GDM1 (cell line): ENCODE results near the gene TPM1.

Experiments
- DNase-seq: peaks from one replicate; lab custom pipeline; 2025; lab: John Stamatoyannopoulos, UW

The TPM1 gene

DNA sequence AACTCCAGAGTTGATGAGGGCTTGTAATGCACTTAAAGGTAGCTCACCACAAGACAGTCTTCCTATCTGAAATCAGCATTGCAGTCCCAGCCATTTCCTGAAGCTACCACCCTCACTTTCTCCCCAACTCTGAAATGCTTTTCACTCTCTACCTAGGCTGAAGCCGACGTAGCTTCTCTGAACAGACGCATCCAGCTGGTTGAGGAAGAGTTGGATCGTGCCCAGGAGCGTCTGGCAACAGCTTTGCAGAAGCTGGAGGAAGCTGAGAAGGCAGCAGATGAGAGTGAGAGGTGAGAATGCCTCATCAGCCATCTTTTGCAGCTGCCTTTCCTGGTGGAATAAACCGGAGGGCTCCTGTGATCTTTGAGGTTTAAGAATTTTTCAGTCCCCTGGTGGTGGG lies 14.3 kb downstream of the TPM1 start:
- no peak for DNase-seq

DNA sequence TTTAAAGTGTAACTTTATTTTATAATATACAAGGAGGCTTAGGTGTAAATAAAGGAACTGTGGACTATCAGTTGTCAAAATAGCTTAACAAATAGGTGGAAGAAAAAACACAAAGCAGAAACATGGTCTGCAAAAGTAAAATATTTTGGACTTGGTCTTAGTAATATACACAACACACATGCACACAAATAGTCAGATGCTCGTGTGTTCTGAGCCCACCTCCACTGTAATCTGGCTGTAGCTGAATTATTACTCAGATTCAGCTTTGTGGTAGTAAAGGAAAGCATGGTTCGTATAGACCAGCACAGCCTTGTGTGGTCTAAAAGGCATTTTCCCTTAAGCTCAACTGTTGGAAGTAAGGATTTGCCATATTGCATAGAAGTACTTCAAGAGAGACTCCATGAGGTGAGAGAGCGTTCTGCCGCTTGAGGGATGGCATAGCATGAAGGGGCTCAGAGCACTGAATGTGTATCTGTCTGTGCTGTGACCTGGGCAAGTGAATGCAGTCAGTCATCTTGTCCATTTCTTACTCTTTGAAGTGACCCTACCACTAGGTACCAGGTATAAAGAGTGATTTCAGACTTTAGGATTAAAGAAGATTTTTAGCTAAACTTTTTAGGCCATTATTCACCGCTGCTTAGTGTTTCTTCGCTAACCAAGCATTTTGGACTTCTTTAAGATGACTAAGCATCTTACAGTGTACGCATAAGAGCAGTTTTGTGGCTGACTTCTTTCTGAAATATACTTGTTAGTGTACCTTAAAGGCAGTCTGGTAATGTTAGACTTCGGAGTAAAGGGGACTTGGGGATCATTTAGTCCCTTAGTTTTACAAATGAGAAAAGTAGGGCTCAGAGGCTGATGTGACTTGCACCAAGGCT lies 15.2 kb downstream of the TPM1 start:
- DNase-seq, result no peak

DNA sequence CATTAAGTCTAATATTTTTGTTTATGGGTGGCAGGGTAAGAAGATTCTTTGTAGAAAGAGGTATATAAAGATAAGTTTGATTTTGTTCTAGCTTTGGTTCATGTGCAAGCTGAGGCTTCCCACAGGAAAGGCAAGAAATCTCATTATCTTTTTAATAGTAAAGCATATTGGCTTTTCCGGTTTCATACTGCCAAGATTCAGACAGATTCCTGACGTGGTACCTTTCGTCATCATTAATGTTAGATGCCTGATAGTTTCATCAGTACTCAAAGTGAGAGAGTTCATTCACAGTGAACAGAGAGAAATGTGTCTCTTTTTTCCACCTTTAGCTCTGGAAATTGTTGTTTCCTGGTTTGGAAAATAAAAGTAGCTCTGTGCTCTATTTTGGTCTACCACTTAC lies 16.5 kb downstream of the TPM1 start:
- DNase-seq, result no peak

GRCh38 chr15:63059573-63060216 lies 17.1 kb downstream of the TPM1 start:
- no peak for DNase-seq

DNA sequence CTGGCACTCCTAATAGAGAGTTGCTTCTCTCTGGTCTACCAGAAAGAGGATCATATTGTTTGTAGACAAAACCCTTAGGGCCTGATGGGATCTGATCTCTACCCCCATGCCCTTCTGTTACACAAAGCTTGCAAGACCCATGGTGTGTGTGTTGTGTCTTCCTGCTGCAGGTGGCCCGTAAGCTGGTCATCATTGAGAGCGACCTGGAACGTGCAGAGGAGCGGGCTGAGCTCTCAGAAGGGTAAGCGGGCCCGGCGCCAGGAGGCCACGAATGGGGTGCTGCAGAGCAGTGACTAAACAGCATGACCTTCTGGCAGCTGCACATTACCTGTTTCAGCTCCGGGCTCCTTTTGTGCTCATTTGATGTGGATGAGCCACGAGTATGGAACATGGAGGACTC lies 18.2 kb downstream of the TPM1 start:
- DNase-seq, result no peak

- no peak for DNase-seq
These were observed 19.4 kb downstream of the TPM1 start for GRCh38 chr15:63061975-63062374.

DNA sequence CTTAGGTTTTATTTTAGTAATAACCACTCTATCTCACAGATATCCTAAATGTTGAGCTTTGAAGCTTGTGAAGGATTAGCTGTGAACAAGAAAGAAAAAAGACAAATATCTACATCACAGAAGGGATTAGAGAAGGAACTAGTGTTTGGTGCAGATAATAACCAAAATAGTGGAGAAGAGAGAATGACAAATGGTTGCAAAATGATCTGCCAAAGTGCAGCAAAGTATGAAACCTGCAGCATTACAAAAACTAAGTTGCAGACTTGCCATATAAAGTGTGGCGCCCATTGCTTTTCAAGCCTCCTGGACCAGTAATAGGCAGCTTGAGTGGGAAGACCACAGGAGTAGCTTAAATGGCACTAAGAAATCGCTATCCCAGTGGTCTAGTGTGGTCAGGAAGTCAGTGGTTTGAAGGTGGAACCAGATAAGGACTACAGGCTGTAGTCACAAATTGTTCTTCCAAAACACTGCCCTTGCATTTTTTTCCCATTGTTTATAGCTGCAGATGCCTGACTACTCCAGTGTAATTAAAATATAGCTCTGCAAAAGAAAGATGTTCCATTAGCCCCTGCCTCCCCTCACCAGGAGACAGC lies 20.7 kb downstream of the TPM1 start:
- DNase-seq, result peak; percentile 70

DNA sequence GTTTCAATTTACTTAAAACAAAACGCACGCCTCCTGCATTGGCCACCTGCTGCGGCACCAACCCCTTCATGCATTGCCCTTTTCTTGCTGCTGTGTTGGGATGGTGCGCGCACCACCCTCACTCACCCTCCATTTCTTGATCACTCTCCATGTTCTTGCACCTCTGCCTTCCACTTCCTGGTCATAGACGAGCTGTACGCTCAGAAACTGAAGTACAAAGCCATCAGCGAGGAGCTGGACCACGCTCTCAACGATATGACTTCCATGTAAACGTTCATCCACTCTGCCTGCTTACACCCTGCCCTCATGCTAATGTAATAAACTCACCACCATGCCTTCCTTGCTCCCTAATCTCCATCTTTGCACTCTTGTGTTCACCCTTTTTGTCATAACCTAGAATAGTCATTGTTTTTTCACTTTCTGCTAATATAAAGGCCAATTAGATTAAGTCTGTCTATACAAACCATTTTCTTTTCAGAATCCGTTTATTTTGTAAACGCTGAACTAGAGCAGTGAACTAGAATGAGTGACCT lies 21.4 kb downstream of the TPM1 start:
- no peak for DNase-seq

DNA sequence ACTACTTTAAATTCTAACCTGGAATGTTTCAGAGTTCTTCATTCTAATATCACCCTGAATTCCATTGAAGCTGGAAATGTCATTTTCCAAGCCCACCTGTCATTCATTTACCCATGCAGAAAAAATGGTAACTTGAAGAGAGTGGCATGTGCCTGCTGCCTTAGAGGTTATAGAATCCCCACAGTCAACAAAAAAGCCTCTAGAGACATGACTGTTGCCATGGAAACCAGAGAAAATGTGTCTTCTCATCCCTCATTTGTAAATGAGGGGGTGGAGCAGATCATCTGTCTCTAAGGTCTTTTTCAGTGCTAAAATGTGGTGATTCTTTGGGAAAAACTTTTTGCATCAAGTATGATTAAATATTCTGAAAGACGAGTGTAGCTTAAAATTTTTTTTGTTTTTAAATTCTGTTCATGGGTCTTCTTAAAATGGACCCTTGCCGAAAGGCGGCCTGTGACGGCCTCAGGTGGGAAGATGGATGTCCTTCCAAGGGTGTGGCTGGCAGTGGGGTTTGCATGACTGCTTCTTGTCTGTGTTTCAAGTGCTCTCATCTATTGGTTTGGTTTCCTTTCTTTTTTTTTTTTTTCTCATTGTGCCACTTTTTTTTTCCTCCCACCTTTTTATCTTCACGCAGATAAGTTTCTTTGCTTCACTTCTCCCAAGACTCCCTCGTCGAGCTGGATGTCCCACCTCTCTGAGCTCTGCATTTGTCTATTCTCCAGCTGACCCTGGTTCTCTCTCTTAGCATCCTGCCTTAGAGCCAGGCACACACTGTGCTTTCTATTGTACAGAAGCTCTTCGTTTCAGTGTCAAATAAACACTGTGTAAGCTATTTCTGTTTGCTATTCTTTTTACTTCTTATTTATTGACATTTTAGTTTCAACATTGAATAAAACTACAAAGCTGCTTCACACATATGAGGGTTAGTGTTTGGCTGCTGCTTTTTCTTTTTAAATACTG lies 23.0 kb downstream of the TPM1 start:
- DNase-seq, result no peak

GRCh38 chr15:63066272-63066671 lies 23.7 kb downstream of the TPM1 start:
- no peak for DNase-seq

DNA sequence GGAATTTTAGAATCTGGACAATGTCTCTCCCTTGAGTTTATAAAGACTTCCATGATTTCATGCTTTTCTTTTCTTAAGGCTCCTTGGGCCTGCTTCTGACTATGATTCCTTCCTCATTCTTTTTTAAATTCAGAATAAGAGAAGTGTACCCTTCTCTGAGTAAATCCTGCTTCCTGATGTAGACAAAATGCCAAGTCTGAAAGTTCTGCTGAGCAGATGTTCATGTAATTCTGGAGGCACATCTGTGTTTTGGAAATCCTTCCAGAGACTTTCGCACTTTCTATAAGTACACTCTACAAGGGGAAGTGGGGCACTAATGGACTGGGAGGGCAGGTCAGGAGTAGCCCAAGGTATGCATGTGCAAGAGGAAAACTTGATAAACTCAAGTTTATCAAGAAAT lies 24.8 kb downstream of the TPM1 start:
- DNase-seq, result no peak

- no peak for DNase-seq
These were observed 25.6 kb downstream of the TPM1 start for GRCh38 chr15:63067976-63068743.

DNA sequence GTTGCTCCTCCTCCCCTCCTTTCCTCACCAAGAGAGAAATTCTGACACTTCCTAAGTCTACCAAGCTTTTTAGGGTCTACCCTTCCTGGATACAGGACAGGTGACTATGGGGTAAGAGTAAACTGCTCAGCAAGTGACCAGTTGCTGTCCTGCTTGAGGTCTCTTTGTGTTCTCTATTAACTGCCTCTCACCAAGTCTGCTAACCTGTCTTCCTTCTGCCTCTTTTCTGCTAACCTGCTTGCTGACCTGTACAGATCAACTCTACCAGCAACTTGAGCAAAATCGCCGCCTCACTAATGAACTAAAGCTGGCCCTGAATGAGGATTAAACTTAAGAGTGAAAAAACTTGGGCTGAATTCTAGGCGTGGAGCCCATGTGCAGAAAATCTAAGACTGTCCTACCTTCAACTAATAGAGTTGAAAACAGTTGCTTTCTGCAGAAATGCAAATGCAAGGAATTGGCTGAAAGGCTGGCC lies 27.1 kb downstream of the TPM1 start:
- DNase-seq, result no peak

GRCh38 chr15:63070681-63071129 lies 28.2 kb downstream of the TPM1 start:
- DNase-seq, result no peak

- no peak for DNase-seq
These were observed 28.9 kb downstream of the TPM1 start for GRCh38 chr15:63071288-63071909.

DNA sequence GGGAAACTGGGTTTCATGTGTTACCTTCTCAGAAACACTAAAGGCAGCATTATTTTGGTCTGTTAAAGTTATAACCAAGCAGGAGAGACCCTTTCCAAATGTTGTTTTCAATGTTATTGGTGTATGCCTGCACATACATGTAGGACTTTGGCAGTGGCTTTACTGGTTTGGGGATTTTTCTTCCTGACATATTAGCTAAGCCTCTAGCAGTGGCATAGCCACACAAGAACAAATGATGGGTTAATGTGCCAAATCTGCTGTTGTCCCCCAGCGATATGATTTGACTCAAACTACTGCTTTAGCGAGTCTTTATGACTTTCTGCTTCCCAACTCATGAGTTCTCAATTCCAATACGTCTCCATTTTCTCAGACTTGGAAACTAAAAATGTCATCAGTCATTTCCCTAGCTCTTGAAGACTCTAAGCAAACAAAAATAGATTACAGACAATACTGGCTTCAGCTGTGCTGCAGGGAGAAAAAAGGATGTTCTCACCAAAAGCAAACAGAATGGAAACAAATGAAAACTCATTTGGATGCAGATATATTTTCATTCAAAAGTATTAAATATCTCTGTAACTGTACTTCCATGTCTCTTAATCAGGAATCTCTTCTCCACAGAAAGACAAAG lies 29.6 kb downstream of the TPM1 start:
- no peak for DNase-seq

GRCh38 chr15:63072809-63073277 lies 30.3 kb downstream of the TPM1 start:
- DNase-seq, result no peak

GRCh38 chr15:63073497-63074172 lies 31.1 kb downstream of the TPM1 start:
- DNase-seq, result no peak
